Type B pancreatic cell (in vitro differentiated cells): ENCODE measurements around the gene NAA11. TPM values are rescaled to one million over a fixed set of nuclear protein-coding genes. Genes with fewer than 3 reads are reported as not detected.
"Not testable (repeated sequence)": the region's sequence is repeated elsewhere in the genome, so short reads cannot be mapped to it uniquely, and the experiment has no call there.

Source experiments
- DNase-seq: peaks from one replicate; pipeline ENCODE4 v3.0.0; 2021; ENCODE audit warnings: mixed read lengths; ENCODE audit not compliant: unreplicated experiment; ENCODE audit errors: extremely low spot score
- H3K27ac Mint-ChIP-seq: 2 replicates; pipeline ENCODE4 v1.8.0; 2021; ENCODE audit warnings: mild to moderate bottlenecking, mixed read lengths
- H3K27me3 Mint-ChIP-seq: 2 replicates; pipeline ENCODE4 v1.8.0; 2021; ENCODE audit warnings: mixed read lengths
- H3K36me3 Mint-ChIP-seq: 2 replicates; pipeline ENCODE4 v1.8.0; 2021; ENCODE audit warnings: mixed read lengths
- H3K4me1 Mint-ChIP-seq: one replicate; pipeline ENCODE4 v1.8.0; 2021; ENCODE audit warnings: mixed read lengths; ENCODE audit not compliant: unreplicated experiment
- H3K4me3 Mint-ChIP-seq: 2 replicates; pipeline ENCODE4 v1.8.0; 2021; ENCODE audit warnings: mild to moderate bottlenecking, mixed read lengths
- H3K9me3 Mint-ChIP-seq: 2 replicates; pipeline ENCODE4 v1.8.0; 2021; ENCODE audit warnings: mixed read lengths
- CTCF ChIP-seq: fragments of 200-600 bp; sonication (generic); conservative IDR thresholded peaks from 2 replicates; pipeline ENCODE4 v1.5.0; 2021; ENCODE audit warnings: antibody characterized with exemption, mild to moderate bottlenecking
- total RNA-seq: library from RNA; stranded (reverse); gene quantifications from 2 replicates; pipeline ENCODE4 v1.2.1, GENCODE V29; 2021; ENCODE audit warnings: low replicate concordance

Gene NAA11
- total RNA-seq, 1 donor from 2014 or later: not detected

- peaks cover 6% of the 10 kb centered on the region for H3K9me3 Mint-ChIP-seq
- H3K27me3 Mint-ChIP-seq: no peaks in the 10 kb centered on the region
- H3K4me3 Mint-ChIP-seq: no peak overlapping the region
- no peak for TF ChIP-seq CTCF
- peaks cover 6% of the 10 kb centered on the region for H3K4me1 Mint-ChIP-seq
- DNase-seq: no peak
- no peak overlapping the region for H3K27ac Mint-ChIP-seq
- no peaks in the 10 kb centered on the region for H3K36me3 Mint-ChIP-seq
Observed at GRCh38 chr4:79281566-79282359, 44.1 kb downstream of the NAA11 start.

- H3K36me3 Mint-ChIP-seq, H3K4me1 Mint-ChIP-seq, DNase-seq, H3K4me3 Mint-ChIP-seq, H3K27me3 Mint-ChIP-seq, H3K27ac Mint-ChIP-seq: not testable (repeated sequence)
- peaks cover 13% of the 10 kb centered on the region for H3K9me3 Mint-ChIP-seq
Observed at GRCh38 chr4:79277467-79277866, 48.4 kb downstream of the NAA11 start.

GRCh38 chr4:79273915-79274314 is 51.9 kb downstream of the NAA11 start:
- Mint-ChIP-seq H3K27ac (no peak overlapping the region), H3K4me3 (no peak overlapping the region)
- no peak for TF ChIP-seq CTCF

DNA sequence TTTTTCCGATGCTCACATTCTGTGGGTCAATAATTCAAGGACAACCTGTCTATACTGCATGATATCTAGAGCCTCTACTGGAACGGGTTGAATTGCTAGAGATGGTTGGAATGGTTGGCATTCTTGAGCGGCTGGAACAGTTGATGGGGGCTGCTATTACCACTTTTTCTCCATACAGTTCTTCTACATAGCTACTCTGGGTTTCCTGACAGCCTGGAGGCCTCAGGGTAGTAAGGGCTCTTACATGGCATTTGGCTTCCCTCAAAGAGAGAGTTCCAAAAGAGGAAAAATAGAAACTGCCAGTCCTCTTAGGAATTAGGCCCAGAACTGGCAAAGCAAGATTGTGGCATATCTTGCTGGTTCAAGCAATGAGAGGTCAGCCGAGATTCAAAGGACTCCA is 53.1 kb downstream of the NAA11 start:
- no peaks in the 10 kb centered on the region for H3K4me1 Mint-ChIP-seq
- H3K4me3 Mint-ChIP-seq: no peak overlapping the region
- no peaks in the 10 kb centered on the region for H3K27me3 Mint-ChIP-seq
- DNase-seq: no peak
- H3K9me3 Mint-ChIP-seq: peaks cover 8% of the 10 kb centered on the region
- H3K36me3 Mint-ChIP-seq: no peaks in the 10 kb centered on the region
- TF ChIP-seq CTCF: no peak
- H3K27ac Mint-ChIP-seq: no peak overlapping the region

More at GRCh38 chr4:79273915-79274314, 51.9 kb downstream of the NAA11 start:
- Mint-ChIP-seq H3K36me3 (no peaks in the 10 kb centered on the region), H3K27me3 (no peaks in the 10 kb centered on the region), H3K9me3 (peaks cover 13% of the 10 kb centered on the region), H3K4me1 (no peaks in the 10 kb centered on the region)
- no peak for DNase-seq

- DNase-seq: no peak
- Mint-ChIP-seq H3K27ac (no peak overlapping the region), H3K4me1 (no peaks in the 10 kb centered on the region), H3K4me3 (no peak overlapping the region), H3K36me3 (no peaks in the 10 kb centered on the region), H3K27me3 (no peaks in the 10 kb centered on the region), H3K9me3 (peaks cover 8% of the 10 kb centered on the region)
- no peak for TF ChIP-seq CTCF
Observed at GRCh38 chr4:79272126-79272525, 53.7 kb downstream of the NAA11 start.

- no peak for DNase-seq
- Mint-ChIP-seq H3K4me1 (no peaks in the 10 kb centered on the region), H3K27me3 (no peaks in the 10 kb centered on the region), H3K36me3 (no peaks in the 10 kb centered on the region), H3K9me3 (no peaks in the 10 kb centered on the region), H3K27ac (no peak overlapping the region), H3K4me3 (no peak overlapping the region)
- TF ChIP-seq CTCF: no peak
Observed at GRCh38 chr4:79267671-79268070, 58.2 kb downstream of the NAA11 start.

Other genes with a start within 250 kb of the NAA11 start
- not detected in 2 replicates for gene GK2, start 82.2 kb upstream of the NAA11 start, total RNA-seq